ENCODE results near the gene SNX7.
A peak's percentile ranks its signal among the peaks of the same experiment; 100 is the strongest.

GRCh38 chr1:98661544-98662355, at the start of gene SNX7:
- no peak for TF ChIP-seq CTCF (IDR thresholded peaks at IDR 0.05 in 4 of 5, conservative IDR thresholded peaks at IDR 0.05 in 1 of 5)
- peak in 1 of 2 donors; percentile 41 for TF ChIP-seq POLR2A (IDR thresholded peaks at IDR 0.05)
